ENCODE data around the gene ANGEL2. TPM values are rescaled to one million over a fixed set of nuclear protein-coding genes. Genes with fewer than 3 reads are reported as not detected.

Gene ANGEL2
- total RNA-seq, 1 experiment from 2014 or later = 25.5 TPM

DNA sequence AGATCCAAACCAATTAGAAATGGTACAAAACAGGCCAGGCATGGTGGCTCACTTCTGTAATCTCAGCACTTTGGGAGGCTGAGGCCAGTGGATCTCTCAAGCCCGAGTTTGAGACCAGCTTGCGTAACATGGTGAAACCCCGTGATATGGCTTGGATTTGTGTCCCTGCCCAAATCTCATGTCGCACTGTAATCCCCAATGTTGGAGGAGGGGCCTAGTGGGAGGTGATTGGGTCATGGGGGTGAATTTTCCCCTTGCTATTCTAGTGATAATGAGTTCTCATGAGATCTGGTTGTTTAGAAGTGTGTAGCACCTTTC is 72.3 kb downstream of the ANGEL2 start:
- Histone ChIP-seq H3K4me1 (ENCODE audit: control insufficient read depth in 1 of 2, insufficient read depth in 2 of 2, low read length in 2 of 2) (no peaks in the 10 kb centered on the region), H3K9ac (ENCODE audit: low read length) (no peak overlapping the region), H3K36me3 (ENCODE audit: control insufficient read depth in 1 of 2, insufficient read depth in 2 of 2, low read length in 2 of 2) (no peaks in the 10 kb centered on the region), H3K9me2 (ENCODE audit: insufficient read depth) (no peaks in the 10 kb centered on the region), H3K79me2 (ENCODE audit: insufficient read depth, low read length) (no peaks in the 10 kb centered on the region), H3K9me3 (ENCODE audit: control insufficient read depth in 1 of 2, insufficient read depth in 1 of 2, low read depth in 1 of 2, low read length in 2 of 2) (no peaks in the 10 kb centered on the region), H3K4me2 (ENCODE audit: low read length) (no peak overlapping the region), H3K4me3 (replicated peaks in 1 of 2; ENCODE audit: low read depth in 1 of 2, low read length in 2 of 2) (no peak overlapping the region), H4K20me1 (ENCODE audit: insufficient read depth) (no peaks in the 10 kb centered on the region), H2AFZ (ENCODE audit: low read depth, low read length, poor library complexity, severe bottlenecking) (no peak overlapping the region), H3K27ac (ENCODE audit: low read depth, low read length) (no peak overlapping the region), H3K27me3 (ENCODE audit: insufficient read depth, low read length) (no peaks in the 10 kb centered on the region)
- ChIA-PET CTCF (no interaction called here), RAD21 (ENCODE audit: low non-redundant PET in 1 of 2, low total read pairs in 2 of 2, uncharacterized antibody in 2 of 2, unreplicated experiment in 2 of 2) (no interaction called here), POLR2A (no interaction called here)
- BruUV-seq (replicated peaks) = no TSS peak
- TF ChIP-seq SIN3A (IDR thresholded peaks at IDR 0.05; ENCODE audit: low read depth) = no peak
- no peak for TF ChIP-seq ZFX (IDR thresholded peaks at IDR 0.05)
- TF ChIP-seq, protein P1, sequence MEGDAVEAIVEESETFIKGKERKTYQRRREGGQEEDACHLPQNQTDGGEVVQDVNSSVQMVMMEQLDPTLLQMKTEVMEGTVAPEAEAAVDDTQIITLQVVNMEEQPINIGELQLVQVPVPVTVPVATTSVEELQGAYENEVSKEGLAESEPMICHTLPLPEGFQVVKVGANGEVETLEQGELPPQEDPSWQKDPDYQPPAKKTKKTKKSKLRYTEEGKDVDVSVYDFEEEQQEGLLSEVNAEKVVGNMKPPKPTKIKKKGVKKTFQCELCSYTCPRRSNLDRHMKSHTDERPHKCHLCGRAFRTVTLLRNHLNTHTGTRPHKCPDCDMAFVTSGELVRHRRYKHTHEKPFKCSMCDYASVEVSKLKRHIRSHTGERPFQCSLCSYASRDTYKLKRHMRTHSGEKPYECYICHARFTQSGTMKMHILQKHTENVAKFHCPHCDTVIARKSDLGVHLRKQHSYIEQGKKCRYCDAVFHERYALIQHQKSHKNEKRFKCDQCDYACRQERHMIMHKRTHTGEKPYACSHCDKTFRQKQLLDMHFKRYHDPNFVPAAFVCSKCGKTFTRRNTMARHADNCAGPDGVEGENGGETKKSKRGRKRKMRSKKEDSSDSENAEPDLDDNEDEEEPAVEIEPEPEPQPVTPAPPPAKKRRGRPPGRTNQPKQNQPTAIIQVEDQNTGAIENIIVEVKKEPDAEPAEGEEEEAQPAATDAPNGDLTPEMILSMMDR (IDR thresholded peaks at IDR 0.05 in 2 of 3, conservative IDR thresholded peaks at IDR 0.05 in 1 of 3; ENCODE audit: borderline replicate concordance in 1 of 3, insufficient read depth in 1 of 3, low read depth in 2 of 3, low read length in 2 of 3) = no peak
- no peak for TF ChIP-seq CBX3 (IDR thresholded peaks at IDR 0.05; ENCODE audit: low read depth)
- DNase-seq (ENCODE audit: low read depth, low spot score) = no peak
- ATAC-seq = no peak
- intact Hi-C loops (cut with micrococcal nuclease) = no loop called here

DNA sequence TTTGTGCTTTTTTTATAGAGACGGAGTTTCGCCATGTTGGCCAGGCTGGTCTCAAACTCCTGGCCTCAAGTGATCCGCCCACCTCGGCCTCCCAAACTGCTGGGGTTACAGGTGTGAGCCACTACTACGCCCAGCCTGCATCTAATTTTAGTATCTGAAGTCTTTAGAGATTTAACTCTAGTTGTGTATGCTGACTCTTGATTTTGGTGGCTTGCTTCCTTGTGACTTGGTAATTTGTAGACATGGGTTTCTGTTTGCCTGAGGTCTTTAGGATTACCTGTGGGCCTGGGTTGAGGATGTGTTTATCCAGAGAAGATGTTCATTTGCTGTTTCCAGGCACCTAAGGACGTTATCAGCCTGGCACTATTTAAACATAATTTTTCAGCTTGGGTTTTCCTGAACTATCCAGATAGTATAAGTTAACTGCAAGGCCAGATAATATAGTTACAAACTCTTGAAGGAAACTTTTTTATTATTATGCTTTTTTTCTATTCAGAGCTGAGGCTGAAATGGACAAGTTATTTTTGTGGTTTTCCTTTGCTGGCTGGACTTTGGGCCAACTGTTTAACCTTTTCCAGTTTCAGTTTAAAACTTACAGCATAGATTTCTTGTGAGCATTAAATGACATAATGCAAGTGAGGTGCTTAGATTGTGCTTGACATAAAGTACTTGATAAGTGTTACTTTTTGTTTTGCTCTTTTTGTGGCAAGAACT is 72.8 kb downstream of the ANGEL2 start:
- Histone ChIP-seq H3K36me3 (ENCODE audit: control insufficient read depth in 1 of 2, insufficient read depth in 2 of 2, low read length in 2 of 2) (no peaks in the 10 kb centered on the region), H3K9me3 (ENCODE audit: control insufficient read depth in 1 of 2, insufficient read depth in 1 of 2, low read depth in 1 of 2, low read length in 2 of 2) (no peaks in the 10 kb centered on the region), H3K4me2 (ENCODE audit: low read length) (no peak overlapping the region), H3K27me3 (ENCODE audit: insufficient read depth, low read length) (no peaks in the 10 kb centered on the region), H3K9ac (ENCODE audit: low read length) (no peak overlapping the region), H3K4me3 (replicated peaks in 1 of 2; ENCODE audit: low read depth in 1 of 2, low read length in 2 of 2) (no peak overlapping the region), H3K79me2 (ENCODE audit: insufficient read depth, low read length) (no peaks in the 10 kb centered on the region), H3K27ac (ENCODE audit: low read depth, low read length) (no peak overlapping the region), H3K4me1 (ENCODE audit: control insufficient read depth in 1 of 2, insufficient read depth in 2 of 2, low read length in 2 of 2) (no peaks in the 10 kb centered on the region), H3K9me2 (ENCODE audit: insufficient read depth) (no peaks in the 10 kb centered on the region), H2AFZ (ENCODE audit: low read depth, low read length, poor library complexity, severe bottlenecking) (no peak overlapping the region), H4K20me1 (ENCODE audit: insufficient read depth) (no peaks in the 10 kb centered on the region)
- TF ChIP-seq ELF1 (IDR thresholded peaks at IDR 0.05; ENCODE audit: borderline replicate concordance, low read depth) = no peak
- TF ChIP-seq EGR1 (IDR thresholded peaks at IDR 0.05; ENCODE audit: low read depth) = no peak
- no peak for TF ChIP-seq POLR2AphosphoS5 (IDR thresholded peaks at IDR 0.05; ENCODE audit: low read depth, low read length)
- TF ChIP-seq EZH2phosphoT487 (IDR thresholded peaks at IDR 0.05; ENCODE audit: borderline replicate concordance) = no peak
- TF ChIP-seq ZFX (IDR thresholded peaks at IDR 0.05) = no peak
- TF ChIP-seq CBX3 (IDR thresholded peaks at IDR 0.05; ENCODE audit: low read depth) = no peak
- TF ChIP-seq EZH2 (IDR thresholded peaks at IDR 0.05) = no peak
- TF ChIP-seq ZNF274 (IDR thresholded peaks at IDR 0.05; ENCODE audit: low read depth, low read length) = no peak
- TF ChIP-seq SP1 (IDR thresholded peaks at IDR 0.05; ENCODE audit: low read depth) = no peak
- TF ChIP-seq POLR2A (IDR thresholded peaks at IDR 0.05; ENCODE audit: borderline replicate concordance, extremely low read depth, insufficient read depth, insufficient read length) = no peak
- TF ChIP-seq, protein P2, sequence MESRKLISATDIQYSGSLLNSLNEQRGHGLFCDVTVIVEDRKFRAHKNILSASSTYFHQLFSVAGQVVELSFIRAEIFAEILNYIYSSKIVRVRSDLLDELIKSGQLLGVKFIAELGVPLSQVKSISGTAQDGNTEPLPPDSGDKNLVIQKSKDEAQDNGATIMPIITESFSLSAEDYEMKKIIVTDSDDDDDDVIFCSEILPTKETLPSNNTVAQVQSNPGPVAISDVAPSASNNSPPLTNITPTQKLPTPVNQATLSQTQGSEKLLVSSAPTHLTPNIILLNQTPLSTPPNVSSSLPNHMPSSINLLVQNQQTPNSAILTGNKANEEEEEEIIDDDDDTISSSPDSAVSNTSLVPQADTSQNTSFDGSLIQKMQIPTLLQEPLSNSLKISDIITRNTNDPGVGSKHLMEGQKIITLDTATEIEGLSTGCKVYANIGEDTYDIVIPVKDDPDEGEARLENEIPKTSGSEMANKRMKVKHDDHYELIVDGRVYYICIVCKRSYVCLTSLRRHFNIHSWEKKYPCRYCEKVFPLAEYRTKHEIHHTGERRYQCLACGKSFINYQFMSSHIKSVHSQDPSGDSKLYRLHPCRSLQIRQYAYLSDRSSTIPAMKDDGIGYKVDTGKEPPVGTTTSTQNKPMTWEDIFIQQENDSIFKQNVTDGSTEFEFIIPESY (IDR thresholded peaks at IDR 0.05; ENCODE audit: extremely low read depth, insufficient replicate concordance, low read length) = no peak
- TF ChIP-seq, protein P3, sequence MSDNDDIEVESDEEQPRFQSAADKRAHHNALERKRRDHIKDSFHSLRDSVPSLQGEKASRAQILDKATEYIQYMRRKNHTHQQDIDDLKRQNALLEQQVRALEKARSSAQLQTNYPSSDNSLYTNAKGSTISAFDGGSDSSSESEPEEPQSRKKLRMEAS (IDR thresholded peaks at IDR 0.05) = no peak
- no peak for TF ChIP-seq JUND (IDR thresholded peaks at IDR 0.05)
- ATAC-seq (no peak), DNase-seq (ENCODE audit: low read depth, low spot score) (no peak)
- intact Hi-C loops (cut with micrococcal nuclease) = no loop called here
- POLR2A ChIA-PET = no interaction called here
- BruUV-seq (replicated peaks) = no TSS peak
- CTCF ChIA-PET = no interaction called here
- RAD21 ChIA-PET (ENCODE audit: low non-redundant PET in 1 of 2, low total read pairs in 2 of 2, uncharacterized antibody in 2 of 2, unreplicated experiment in 2 of 2) = no interaction called here

All from HCT116 (cell line).